Measurements from ENCODE around the gene DDX10. TPM values are rescaled to one million over a fixed set of nuclear protein-coding genes. Genes with fewer than 3 reads are reported as not detected.

DDX10 gene
- total and polyA plus RNA-seq, 12 donors: 10.6 to 141 (median 22.6) TPM

- WGBS, 4 donors: 74 to 92% (median 87%) methylated on average over 2 of the region's 2 CpGs
- intact Hi-C loops (cut with DNase I): loop anchor here in 1 of 2 donors (10.0 kb wide), 1 partner anchor 1241 kb away; no protein-coding TSS in a partner anchor
- H3K36me3 ChIP-seq (replicated peaks in 1 of 2): peaks cover 0 to 15% of the 10 kb centered on the region in 2 donors
Observed at GRCh38 chr11:108693852-108694251, 29.0 kb downstream of the DDX10 start.

GRCh38 chr11:108694846-108695245 lies 30.0 kb downstream of the DDX10 start:
- DNase-seq: no peak
- H3K36me3 ChIP-seq (replicated peaks in 1 of 2): peaks cover 0 to 9% of the 10 kb centered on the region in 2 donors
- WGBS, 4 donors: 90 to 100% (median 98%) methylated on average over 1 of the region's 1 CpG
- no peak overlapping the region for H3K27ac ChIP-seq
- no peak for TF ChIP-seq POLR2A (IDR thresholded peaks at IDR 0.05)
- no peak for TF ChIP-seq CTCF (IDR thresholded peaks at IDR 0.05)
- no peaks in the 10 kb centered on the region for H3K27me3 ChIP-seq
- H3K9me3 ChIP-seq (replicated peaks in 1 of 3): no peaks in the 10 kb centered on the region
- H3K4me1 ChIP-seq (replicated peaks in 1 of 2): peaks cover 0 to 12% of the 10 kb centered on the region in 2 donors
- no peak overlapping the region for H3K4me3 ChIP-seq
- intact Hi-C loops (cut with DNase I): loop anchor here in 1 of 2 donors (10.0 kb wide), 1 partner anchor 1240 kb away; no protein-coding TSS in a partner anchor

More at GRCh38 chr11:108693852-108694251, 29.0 kb downstream of the DDX10 start:
- peaks cover 0 to 12% of the 10 kb centered on the region in 2 donors for H3K4me1 ChIP-seq (replicated peaks in 1 of 2)
- no peak overlapping the region for H3K27ac ChIP-seq
- no peak for TF ChIP-seq POLR2A (IDR thresholded peaks at IDR 0.05)
- TF ChIP-seq CTCF (IDR thresholded peaks at IDR 0.05): no peak
- no peak for DNase-seq
- H3K9me3 ChIP-seq (replicated peaks in 1 of 3): no peaks in the 10 kb centered on the region
- no peaks in the 10 kb centered on the region for H3K27me3 ChIP-seq
- H3K4me3 ChIP-seq: no peak overlapping the region

GRCh38 chr11:108697872-108698473 lies 33.1 kb downstream of the DDX10 start:
- H3K36me3 ChIP-seq (replicated peaks in 1 of 2): no peaks in the 10 kb centered on the region
- DNase-seq: peak; percentile 55 to 83 (median 61)
- H3K9me3 ChIP-seq (replicated peaks in 1 of 3): no peaks in the 10 kb centered on the region
- peaks cover 0 to 12% of the 10 kb centered on the region in 2 donors for H3K4me1 ChIP-seq (replicated peaks in 1 of 2)
- no peak overlapping the region for H3K27ac ChIP-seq
- intact Hi-C loops (cut with DNase I): loop anchor here in 1 of 2 donors (10.0 kb wide), 1 partner anchor 1237 kb away; no protein-coding TSS in a partner anchor
- H3K27me3 ChIP-seq: no peaks in the 10 kb centered on the region
- no peak overlapping the region for H3K4me3 ChIP-seq
- TF ChIP-seq CTCF (IDR thresholded peaks at IDR 0.05) (peak; percentile 84 to 97 (median 94)), POLR2A (IDR thresholded peaks at IDR 0.05) (no peak)
- 46 to 61% (median 50%) methylated on average over 3 of the region's 3 CpGs for WGBS, 4 donors

GRCh38 chr11:108698844-108699642 lies 34.2 kb downstream of the DDX10 start:
- intact Hi-C loops (cut with DNase I): loop anchor here in 1 of 2 donors (10.0 kb wide), 1 partner anchor 1236 kb away; no protein-coding TSS in a partner anchor
- 89 to 92% (median 91%) methylated on average over 4 of the region's 4 CpGs for WGBS, 4 donors

More at GRCh38 chr11:108698844-108699642, 34.2 kb downstream of the DDX10 start:
- TF ChIP-seq POLR2A (IDR thresholded peaks at IDR 0.05): no peak
- no peak for TF ChIP-seq CTCF (IDR thresholded peaks at IDR 0.05)
- Histone ChIP-seq H3K4me3 (no peak overlapping the region), H3K4me1 (replicated peaks in 1 of 2) (peaks cover 0 to 6% of the 10 kb centered on the region in 2 donors), H3K27ac (no peak overlapping the region), H3K9me3 (replicated peaks in 1 of 3) (no peaks in the 10 kb centered on the region), H3K36me3 (replicated peaks in 1 of 2) (no peaks in the 10 kb centered on the region), H3K27me3 (no peaks in the 10 kb centered on the region)
- no peak for DNase-seq

Data from adrenal gland (tissue), 12 donors.